ENCODE measurements around the gene CABLES1. TPM values are rescaled to one million over a fixed set of nuclear protein-coding genes. Genes with fewer than 3 reads are reported as not detected.

Gene CABLES1
- total and polyA plus RNA-seq, 2 of the 8 experiments (the other 6 are each of a cell fraction or from before 2014, with no cell fraction given): 9.2 to 26.4 TPM

- TF ChIP-seq CTCF (IDR thresholded peaks at IDR 0.05; ENCODE audit: control extremely low read depth in 1 of 3, insufficient read depth in 1 of 3, low read depth in 1 of 3, low read length in 3 of 3) (no peak), SRF (IDR thresholded peaks at IDR 0.05; ENCODE audit: low read depth, low read length) (no peak), RFX5 (IDR thresholded peaks at IDR 0.05; ENCODE audit: borderline replicate concordance, low read depth, low read length) (no peak)
Observed at GRCh38 chr18:23282437-23282781, 147.1 kb downstream of the CABLES1 start (continued).
